ENCODE results near the gene SH3RF3.

Gene SH3RF3

GRCh38 chr2:109185338-109185737 lies 56.3 kb downstream of the SH3RF3 start:
- no peak for DNase-seq

- no peak for DNase-seq
These were observed 57.0 kb downstream of the SH3RF3 start for GRCh38 chr2:109185821-109186570.

- DNase-seq, result no peak
These were observed 57.7 kb downstream of the SH3RF3 start for GRCh38 chr2:109186656-109187250.

- DNase-seq, result no peak
These were observed 58.9 kb downstream of the SH3RF3 start for GRCh38 chr2:109187711-109188495.

- DNase-seq, result no peak
These were observed 59.5 kb downstream of the SH3RF3 start for GRCh38 chr2:109188496-109188890.

- DNase-seq, result no peak
These were observed 59.9 kb downstream of the SH3RF3 start for GRCh38 chr2:109188898-109189297.

GRCh38 chr2:109189751-109190150 lies 60.7 kb downstream of the SH3RF3 start:
- DNase-seq, result no peak

GRCh38 chr2:109193807-109194619 lies 65.0 kb downstream of the SH3RF3 start:
- no peak for DNase-seq

- DNase-seq, result no peak
These were observed 65.6 kb downstream of the SH3RF3 start for GRCh38 chr2:109194620-109194937.

- peak in 1 of 2 donors; percentile 12 for DNase-seq
These were observed 66.4 kb downstream of the SH3RF3 start for GRCh38 chr2:109195193-109196045.

- DNase-seq, result peak in 1 of 2 donors; percentile 7
These were observed 67.3 kb downstream of the SH3RF3 start for GRCh38 chr2:109196081-109196875.

- DNase-seq, result peak in 1 of 2 donors; percentile 6
These were observed 68.8 kb downstream of the SH3RF3 start for GRCh38 chr2:109197491-109198418.

GRCh38 chr2:109199790-109200189 lies 70.8 kb downstream of the SH3RF3 start:
- DNase-seq, result peak in 1 of 2 donors; percentile 7

- DNase-seq, result peak in 1 of 2 donors; percentile 14
These were observed 71.8 kb downstream of the SH3RF3 start for GRCh38 chr2:109200616-109201464.

GRCh38 chr2:109201465-109202327 lies 72.7 kb downstream of the SH3RF3 start:
- DNase-seq, result peak in 1 of 2 donors; percentile 9

GRCh38 chr2:109202486-109202885 lies 73.5 kb downstream of the SH3RF3 start:
- DNase-seq, result peak in 1 of 2 donors; percentile 5

GRCh38 chr2:109203246-109204011 lies 74.4 kb downstream of the SH3RF3 start:
- DNase-seq, result no peak

Data from stimulated activated CD4-positive, alpha-beta T cell treated with anti-CD3 and anti-CD28 coated beads, Interleukin-2, amount 100 ng/mL, for 24 hours (primary cell).